AG04449 (cell line): ENCODE measurements around the gene CERS5.
A peak's percentile ranks its signal among the peaks of the same experiment; 100 is the strongest.

Experiments
- CTCF ChIA-PET: fragments of 350-600 bp; formaldehyde crosslinking; extraction: SDS; loops from one replicate; lab custom pipeline; 2021; ENCODE audit warnings: antibody characterized with exemption; lab: Yijun Ruan, JAX
- POLR2A ChIA-PET: fragments of 400-600, 350-600 bp; formaldehyde crosslinking; extraction: SDS; loops from one replicate; lab custom pipeline; 2020; ENCODE audit warnings: antibody characterized with exemption, inconsistent platforms; lab: Yijun Ruan, JAX
- DNase-seq: peaks from one replicate; pipeline ENCODE4 v3.0.0-alpha.2; 2010; ENCODE audit warnings: low read depth, low spot score
- H3K4me3 ChIP-seq: 2 replicates; pipeline ENCODE4 v1.5.1; 2011; ENCODE audit warnings: low read depth, mild to moderate bottlenecking, control low read depth, low read length
- TF ChIP-seq, protein P1 (sequence below): IDR thresholded peaks from one replicate; pipeline ENCODE4 v1.5.1; 2011; ENCODE audit warnings: mild to moderate bottlenecking, moderate library complexity, low read length, control low read depth, inconsistent platforms; ENCODE audit not compliant: insufficient read depth; ENCODE audit errors: missing control alignments

The CERS5 gene

DNA sequence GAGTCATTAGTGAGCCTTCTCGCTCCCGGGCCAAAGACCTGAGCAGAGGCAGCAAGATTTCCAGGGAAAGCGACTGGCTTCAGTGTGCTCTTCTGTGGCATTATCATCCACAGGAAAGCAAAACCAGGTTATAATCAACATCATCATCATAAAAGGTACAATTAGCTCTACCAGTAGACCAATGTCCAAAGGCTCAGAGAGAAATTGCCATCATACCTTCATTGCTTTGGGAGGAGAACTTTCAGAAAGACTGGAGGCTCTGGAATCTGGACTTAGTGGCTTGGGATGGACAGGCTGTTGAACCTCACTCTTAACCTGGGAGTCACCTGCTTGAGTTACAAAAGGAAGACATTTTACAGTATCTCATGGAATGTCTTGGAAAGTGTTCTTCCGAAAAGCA is 25.1 kb upstream of the CERS5 start:
- CTCF ChIA-PET = no interaction called here
- POLR2A ChIA-PET = no interaction called here
- no peak for DNase-seq
- no peak overlapping the region for H3K4me3 ChIP-seq
- TF ChIP-seq, protein P1, sequence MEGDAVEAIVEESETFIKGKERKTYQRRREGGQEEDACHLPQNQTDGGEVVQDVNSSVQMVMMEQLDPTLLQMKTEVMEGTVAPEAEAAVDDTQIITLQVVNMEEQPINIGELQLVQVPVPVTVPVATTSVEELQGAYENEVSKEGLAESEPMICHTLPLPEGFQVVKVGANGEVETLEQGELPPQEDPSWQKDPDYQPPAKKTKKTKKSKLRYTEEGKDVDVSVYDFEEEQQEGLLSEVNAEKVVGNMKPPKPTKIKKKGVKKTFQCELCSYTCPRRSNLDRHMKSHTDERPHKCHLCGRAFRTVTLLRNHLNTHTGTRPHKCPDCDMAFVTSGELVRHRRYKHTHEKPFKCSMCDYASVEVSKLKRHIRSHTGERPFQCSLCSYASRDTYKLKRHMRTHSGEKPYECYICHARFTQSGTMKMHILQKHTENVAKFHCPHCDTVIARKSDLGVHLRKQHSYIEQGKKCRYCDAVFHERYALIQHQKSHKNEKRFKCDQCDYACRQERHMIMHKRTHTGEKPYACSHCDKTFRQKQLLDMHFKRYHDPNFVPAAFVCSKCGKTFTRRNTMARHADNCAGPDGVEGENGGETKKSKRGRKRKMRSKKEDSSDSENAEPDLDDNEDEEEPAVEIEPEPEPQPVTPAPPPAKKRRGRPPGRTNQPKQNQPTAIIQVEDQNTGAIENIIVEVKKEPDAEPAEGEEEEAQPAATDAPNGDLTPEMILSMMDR = no peak

DNA sequence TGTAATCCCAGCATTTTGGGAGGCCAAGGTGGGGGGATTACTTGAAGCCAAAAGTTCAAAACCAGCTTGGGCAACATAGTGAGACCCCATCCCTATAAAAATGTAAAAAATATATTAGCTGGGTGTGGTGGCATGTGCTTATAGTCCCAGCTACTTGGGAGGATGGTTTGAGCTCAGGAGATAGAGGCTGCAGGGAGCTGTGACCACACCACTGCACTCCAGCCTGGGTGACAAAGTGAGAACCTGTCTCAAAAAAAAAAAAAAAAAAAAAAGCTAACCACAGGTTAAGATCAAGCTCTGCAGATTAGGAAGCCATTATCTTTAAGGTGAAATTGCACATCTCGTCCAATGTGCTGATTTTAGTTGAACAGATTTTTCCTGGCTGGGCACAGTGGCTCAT is 23.7 kb upstream of the CERS5 start:
- DNase-seq = no peak
- TF ChIP-seq, protein P1 = no peak
- CTCF ChIA-PET = interaction anchor here (0.9 to 2.1 kb wide), 2 partner anchors 79 to 123 kb away, joined by 3 to 9 read pairs; partner anchors contain the start of gene COX14
- H3K4me3 ChIP-seq = no peak overlapping the region
- POLR2A ChIA-PET = no interaction called here

DNA sequence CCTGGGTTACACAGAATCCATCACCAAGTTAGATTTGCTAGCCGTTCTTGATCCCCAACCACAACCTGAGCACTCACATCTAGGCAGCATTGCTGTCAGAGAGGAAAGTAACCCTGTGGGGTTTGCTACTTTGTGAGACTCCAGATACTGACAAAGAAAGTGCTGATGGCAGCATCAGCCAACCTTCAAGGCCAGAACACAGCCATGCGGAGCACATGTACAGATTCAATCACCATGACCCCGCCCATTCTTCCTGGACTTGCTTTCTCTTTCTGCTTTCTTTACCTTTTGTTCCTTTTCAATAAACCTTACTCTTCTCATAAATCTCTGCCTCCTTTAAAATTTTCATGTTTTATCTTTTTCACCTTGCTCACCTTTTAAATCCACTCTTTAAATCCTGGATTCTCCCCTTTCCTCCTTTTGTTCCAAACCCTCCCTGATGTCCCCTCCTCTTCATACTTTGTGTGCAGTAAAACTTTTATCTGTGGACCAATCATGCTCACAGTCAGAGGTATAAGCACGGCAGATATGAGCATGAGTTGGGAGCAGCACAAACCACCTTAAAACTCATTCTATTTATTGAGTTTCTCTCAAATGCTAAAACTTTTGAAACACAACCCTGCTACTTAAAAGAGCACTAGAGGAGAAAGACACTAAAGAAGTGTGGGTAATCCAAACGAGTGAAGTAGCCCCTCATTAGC is 21.9 kb upstream of the CERS5 start:
- POLR2A ChIA-PET = interaction anchor here (1.2 kb wide), 1 partner anchor 54 kb away, joined by 3 read pairs; no protein-coding TSS in a partner anchor
- CTCF ChIA-PET = interaction anchor here (1.0 to 5.1 kb wide), 6 partner anchors 10 to 126 kb away, joined by 3 to 44 read pairs (median 10); partner anchors contain the start of gene COX14
- H3K4me3 ChIP-seq = no peak overlapping the region
- DNase-seq = no peak
- TF ChIP-seq, protein P1 = no peak

DNA sequence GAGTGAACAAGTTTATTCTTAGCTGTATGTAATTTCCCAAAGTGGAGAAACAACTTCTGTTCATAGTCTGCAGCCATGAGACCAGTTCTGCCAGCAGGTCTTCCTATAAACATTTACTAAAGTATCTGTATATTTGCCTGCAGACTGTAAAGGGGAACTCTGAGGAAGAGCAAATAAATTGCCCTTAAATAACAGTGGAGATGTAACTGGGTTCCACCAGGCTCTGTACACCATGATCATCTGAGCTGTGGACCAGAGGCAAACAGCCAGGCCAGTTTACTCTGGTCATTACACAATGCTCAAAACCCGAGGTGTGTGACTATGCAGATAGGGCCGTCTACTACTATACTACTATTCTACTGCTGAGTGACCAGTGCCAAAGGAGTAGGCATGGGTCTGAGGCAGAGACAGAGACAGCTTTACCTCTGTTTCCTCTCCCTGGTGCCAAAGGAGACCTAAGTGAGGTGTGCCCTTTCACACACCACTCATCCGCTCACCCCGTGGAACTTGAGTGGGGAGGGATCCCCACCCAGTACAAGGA is 21.1 kb upstream of the CERS5 start:
- TF ChIP-seq, protein P1 = no peak
- POLR2A ChIA-PET = interaction anchor here (1.2 kb wide), 1 partner anchor 55 kb away, joined by 3 read pairs; no protein-coding TSS in a partner anchor
- CTCF ChIA-PET = interaction anchor here (1.2 to 5.1 kb wide), 4 partner anchors 9 to 127 kb away, joined by 4 to 44 read pairs (median 24); partner anchors contain the start of gene COX14
- H3K4me3 ChIP-seq = no peak overlapping the region
- DNase-seq = no peak

- TF ChIP-seq, protein P1 = peak; percentile 14
- no peak overlapping the region; the same call in 1 of the 2 replicates for H3K4me3 ChIP-seq
- CTCF ChIA-PET = interaction anchor here (1.9 to 5.1 kb wide), 4 partner anchors 12 to 128 kb away, joined by 5 to 44 read pairs (median 24); partner anchors contain the start of gene COX14
- POLR2A ChIA-PET = interaction anchor here (0.8 to 1.4 kb wide), 4 partner anchors 14 to 56 kb away, joined by 3 to 6 read pairs (median 4); no protein-coding TSS in a partner anchor
- DNase-seq = peak; percentile 91
These were observed 20.1 kb upstream of the CERS5 start for GRCh38 chr12:50187084-50187900.
